ENCODE data around the gene ARHGAP33. TPM values are rescaled to one million over a fixed set of nuclear protein-coding genes. Genes with fewer than 3 reads are reported as not detected.

ARHGAP33 gene
- total RNA-seq, 1 donor from 2014 or later: 46.3 TPM

DNA sequence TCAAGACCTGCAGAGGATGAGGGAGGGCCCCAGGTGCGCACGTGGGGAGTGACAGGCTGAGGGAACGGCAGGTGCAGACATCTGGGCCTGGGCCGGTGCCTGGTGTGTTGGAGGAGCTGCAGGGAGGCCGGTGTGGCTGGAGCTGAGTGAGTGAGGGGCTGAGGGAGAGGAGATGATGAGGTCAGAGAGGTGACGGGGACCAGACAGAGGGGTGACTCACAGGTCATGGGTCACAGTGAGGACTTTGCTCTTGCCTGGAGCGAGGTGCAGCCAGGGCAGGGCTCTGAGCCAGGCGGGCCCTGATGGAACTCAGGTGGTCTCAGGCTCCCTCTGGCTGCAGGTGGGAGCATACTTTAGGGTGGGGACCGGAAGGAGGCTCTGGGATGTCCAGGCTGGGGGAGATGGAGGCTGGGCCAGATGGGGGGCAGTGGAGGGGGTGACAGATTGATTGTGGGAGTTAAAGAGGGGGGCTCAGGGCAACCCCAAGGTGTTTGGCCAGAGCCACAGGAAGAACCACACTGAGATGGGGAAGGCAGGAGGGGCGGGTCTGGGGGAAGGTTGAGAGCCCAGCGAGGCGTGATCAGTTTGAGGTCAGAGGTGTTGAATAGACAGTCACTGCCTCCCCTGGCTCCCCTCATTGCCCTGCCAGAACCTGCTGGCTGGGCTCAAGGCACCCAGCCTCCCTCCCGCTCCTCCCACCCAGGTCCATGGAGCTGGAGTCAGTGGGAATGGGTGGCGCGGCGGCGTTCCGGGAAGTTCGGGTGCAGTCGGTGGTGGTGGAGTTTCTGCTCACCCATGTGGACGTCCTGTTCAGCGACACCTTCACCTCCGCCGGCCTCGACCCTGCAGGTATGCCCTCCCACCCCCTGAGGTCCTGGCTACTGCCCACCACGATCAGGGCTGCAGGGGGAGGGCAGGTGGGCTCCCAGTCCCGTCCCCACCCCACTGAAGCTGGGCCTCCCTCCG is 8.4 kb downstream of the ARHGAP33 start:
- Mint-ChIP-seq H3K27me3 (peaks cover 26% of the 10 kb centered on the region), H3K4me1 (ENCODE audit: low read depth) (peaks cover 5% of the 10 kb centered on the region), H3K4me3 (ENCODE audit: low read depth) (no peak overlapping the region), H3K27ac (no peak overlapping the region), H3K36me3 (ENCODE audit: insufficient read depth) (peaks cover 19% of the 10 kb centered on the region), H3K9me3 (ENCODE audit: low read depth) (no peaks in the 10 kb centered on the region)
- TF ChIP-seq, protein P1, sequence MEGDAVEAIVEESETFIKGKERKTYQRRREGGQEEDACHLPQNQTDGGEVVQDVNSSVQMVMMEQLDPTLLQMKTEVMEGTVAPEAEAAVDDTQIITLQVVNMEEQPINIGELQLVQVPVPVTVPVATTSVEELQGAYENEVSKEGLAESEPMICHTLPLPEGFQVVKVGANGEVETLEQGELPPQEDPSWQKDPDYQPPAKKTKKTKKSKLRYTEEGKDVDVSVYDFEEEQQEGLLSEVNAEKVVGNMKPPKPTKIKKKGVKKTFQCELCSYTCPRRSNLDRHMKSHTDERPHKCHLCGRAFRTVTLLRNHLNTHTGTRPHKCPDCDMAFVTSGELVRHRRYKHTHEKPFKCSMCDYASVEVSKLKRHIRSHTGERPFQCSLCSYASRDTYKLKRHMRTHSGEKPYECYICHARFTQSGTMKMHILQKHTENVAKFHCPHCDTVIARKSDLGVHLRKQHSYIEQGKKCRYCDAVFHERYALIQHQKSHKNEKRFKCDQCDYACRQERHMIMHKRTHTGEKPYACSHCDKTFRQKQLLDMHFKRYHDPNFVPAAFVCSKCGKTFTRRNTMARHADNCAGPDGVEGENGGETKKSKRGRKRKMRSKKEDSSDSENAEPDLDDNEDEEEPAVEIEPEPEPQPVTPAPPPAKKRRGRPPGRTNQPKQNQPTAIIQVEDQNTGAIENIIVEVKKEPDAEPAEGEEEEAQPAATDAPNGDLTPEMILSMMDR (IDR thresholded peaks at IDR 0.05; ENCODE audit: unreplicated experiment): no peak
- no peak for DNase-seq (ENCODE audit: low spot score, unreplicated experiment)

- Mint-ChIP-seq H3K4me3 (ENCODE audit: low read depth) (no peak overlapping the region), H3K9me3 (ENCODE audit: low read depth) (no peaks in the 10 kb centered on the region), H3K4me1 (ENCODE audit: low read depth) (peaks cover 5% of the 10 kb centered on the region), H3K27ac (no peak overlapping the region), H3K36me3 (ENCODE audit: insufficient read depth) (peaks cover 18% of the 10 kb centered on the region), H3K27me3 (peaks cover 26% of the 10 kb centered on the region)
- TF ChIP-seq, protein P1 (IDR thresholded peaks at IDR 0.05; ENCODE audit: unreplicated experiment): no peak
- DNase-seq (ENCODE audit: low spot score, unreplicated experiment): no peak
Observed at GRCh38 chr19:35784503-35785338, 9.4 kb downstream of the ARHGAP33 start.

GRCh38 chr19:35785339-35785627 is 9.9 kb downstream of the ARHGAP33 start:
- Mint-ChIP-seq H3K4me3 (ENCODE audit: low read depth) (no peak overlapping the region), H3K27ac (no peak overlapping the region), H3K36me3 (ENCODE audit: insufficient read depth) (peaks cover 17% of the 10 kb centered on the region), H3K27me3 (peaks cover 26% of the 10 kb centered on the region), H3K9me3 (ENCODE audit: low read depth) (no peaks in the 10 kb centered on the region), H3K4me1 (ENCODE audit: low read depth) (peaks cover 5% of the 10 kb centered on the region)
- DNase-seq (ENCODE audit: low spot score, unreplicated experiment): no peak
- TF ChIP-seq, protein P1 (IDR thresholded peaks at IDR 0.05; ENCODE audit: unreplicated experiment): no peak

DNA sequence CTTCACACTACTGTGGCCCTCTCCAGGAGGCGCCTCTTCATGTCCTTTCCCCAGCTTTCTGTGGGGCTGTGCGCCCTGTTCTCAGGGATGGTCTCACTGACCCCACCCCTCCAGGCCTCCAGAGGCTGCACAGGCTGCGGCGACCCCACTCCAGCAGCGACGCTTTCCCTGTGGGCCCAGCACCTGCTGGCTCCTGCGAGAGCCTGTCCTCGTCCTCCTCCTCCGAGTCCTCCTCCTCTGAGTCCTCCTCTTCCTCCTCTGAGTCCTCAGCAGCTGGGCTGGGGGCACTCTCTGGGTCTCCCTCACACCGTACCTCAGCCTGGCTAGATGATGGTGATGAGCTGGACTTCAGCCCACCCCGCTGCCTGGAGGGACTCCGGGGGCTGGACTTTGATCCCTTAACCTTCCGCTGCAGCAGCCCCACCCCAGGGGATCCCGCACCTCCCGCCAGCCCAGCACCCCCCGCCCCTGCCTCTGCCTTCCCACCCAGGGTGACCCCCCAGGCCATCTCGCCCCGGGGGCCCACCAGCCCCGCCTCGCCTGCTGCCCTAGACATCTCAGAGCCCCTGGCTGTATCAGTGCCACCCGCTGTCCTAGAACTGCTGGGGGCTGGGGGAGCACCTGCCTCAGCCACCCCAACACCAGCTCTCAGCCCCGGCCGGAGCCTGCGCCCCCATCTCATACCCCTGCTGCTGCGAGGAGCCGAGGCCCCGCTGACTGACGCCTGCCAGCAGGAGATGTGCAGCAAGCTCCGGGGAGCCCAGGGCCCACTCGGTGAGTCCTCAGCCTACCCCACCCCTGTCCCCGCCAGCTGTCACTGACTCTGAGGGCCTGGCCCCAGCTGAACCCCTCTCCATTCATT is 11.2 kb downstream of the ARHGAP33 start:
- TF ChIP-seq, protein P1 (IDR thresholded peaks at IDR 0.05; ENCODE audit: unreplicated experiment): no peak
- no peak overlapping the region for H3K4me3 Mint-ChIP-seq (ENCODE audit: low read depth)
- H3K27me3 Mint-ChIP-seq: peaks cover 24% of the 10 kb centered on the region
- H3K36me3 Mint-ChIP-seq (ENCODE audit: insufficient read depth): peaks cover 13% of the 10 kb centered on the region
- no peak for DNase-seq (ENCODE audit: low spot score, unreplicated experiment)
- H3K27ac Mint-ChIP-seq: no peak overlapping the region
- no peaks in the 10 kb centered on the region for H3K9me3 Mint-ChIP-seq (ENCODE audit: low read depth)
- H3K4me1 Mint-ChIP-seq (ENCODE audit: low read depth): peaks cover 5% of the 10 kb centered on the region

All from progenitor cell of endocrine pancreas (in vitro differentiated cells).